ENCODE data around the gene TTC22.

DNA sequence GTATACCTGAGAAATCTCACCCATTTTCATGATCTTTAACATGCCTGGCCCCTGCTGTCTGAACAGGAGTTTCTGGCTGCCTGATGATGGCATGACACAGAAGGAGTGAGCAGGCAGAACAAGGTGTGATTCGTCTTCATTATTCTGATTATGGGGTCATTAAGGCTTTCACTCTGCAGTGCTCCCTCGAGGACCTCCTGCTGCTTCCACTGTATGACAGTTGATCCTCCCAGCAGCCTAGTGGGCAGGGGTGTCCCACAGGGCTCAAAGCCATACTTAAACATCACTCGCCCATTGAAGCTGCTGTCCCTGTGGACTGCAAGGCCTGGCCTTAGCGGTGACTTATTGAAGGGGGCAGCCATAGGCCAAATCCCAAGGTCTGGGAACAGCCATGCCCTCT is 24.1 kb downstream of the TTC22 start:
- TF ChIP-seq, protein P1, sequence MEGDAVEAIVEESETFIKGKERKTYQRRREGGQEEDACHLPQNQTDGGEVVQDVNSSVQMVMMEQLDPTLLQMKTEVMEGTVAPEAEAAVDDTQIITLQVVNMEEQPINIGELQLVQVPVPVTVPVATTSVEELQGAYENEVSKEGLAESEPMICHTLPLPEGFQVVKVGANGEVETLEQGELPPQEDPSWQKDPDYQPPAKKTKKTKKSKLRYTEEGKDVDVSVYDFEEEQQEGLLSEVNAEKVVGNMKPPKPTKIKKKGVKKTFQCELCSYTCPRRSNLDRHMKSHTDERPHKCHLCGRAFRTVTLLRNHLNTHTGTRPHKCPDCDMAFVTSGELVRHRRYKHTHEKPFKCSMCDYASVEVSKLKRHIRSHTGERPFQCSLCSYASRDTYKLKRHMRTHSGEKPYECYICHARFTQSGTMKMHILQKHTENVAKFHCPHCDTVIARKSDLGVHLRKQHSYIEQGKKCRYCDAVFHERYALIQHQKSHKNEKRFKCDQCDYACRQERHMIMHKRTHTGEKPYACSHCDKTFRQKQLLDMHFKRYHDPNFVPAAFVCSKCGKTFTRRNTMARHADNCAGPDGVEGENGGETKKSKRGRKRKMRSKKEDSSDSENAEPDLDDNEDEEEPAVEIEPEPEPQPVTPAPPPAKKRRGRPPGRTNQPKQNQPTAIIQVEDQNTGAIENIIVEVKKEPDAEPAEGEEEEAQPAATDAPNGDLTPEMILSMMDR (IDR thresholded peaks at IDR 0.05): no peak
- TF ChIP-seq EP300 (IDR thresholded peaks at IDR 0.05) (no peak), POLR2AphosphoS5 (IDR thresholded peaks at IDR 0.05) (no peak)

Measured in esophagus muscularis mucosa (tissue), 4 donors.